T-helper 2 cell treated with Interferon-gamma antibody and Interleukin-4, amounts not matched to agents 100 ng/mL and 5 ng/mL, for 36 hours (primary cell): ENCODE data around the gene SLC13A3. TPM values are rescaled to one million over a fixed set of nuclear protein-coding genes. Genes with fewer than 3 reads are reported as not detected.

Experiments used
- intact Hi-C: fragments of 100-400 bp; cut with micrococcal nuclease; formaldehyde crosslinking; loops from one replicate; pipeline ENCODE4 v1.15.1; 2023
- total RNA-seq: library from RNA; stranded (reverse); gene quantifications from 2 replicates; pipeline ENCODE4 v1.2.3, GENCODE V29; 2022

The SLC13A3 gene
- total RNA-seq, 1 donor from 2014 or later = not detected

DNA sequence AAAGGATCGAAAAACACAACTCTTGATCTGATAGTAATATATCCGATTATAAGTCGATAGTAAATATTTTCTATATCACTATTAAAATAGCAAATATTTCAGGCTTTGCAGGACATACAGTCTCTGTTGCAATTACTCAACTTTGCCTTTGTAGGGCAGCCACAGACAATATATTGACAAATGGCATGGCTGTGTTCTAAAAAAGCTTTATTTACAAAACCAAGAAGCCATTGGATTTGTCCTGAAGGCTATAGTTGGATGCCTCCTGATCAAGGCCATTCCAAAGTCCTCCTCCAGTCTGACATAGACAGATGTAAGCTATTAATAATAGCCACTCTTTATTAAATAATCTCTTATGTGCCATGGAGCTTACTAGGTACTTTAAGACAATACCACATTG is 106.7 kb downstream of the SLC13A3 start:
- intact Hi-C loops = loop anchor here (1.0 to 2.0 kb wide), 2 partner anchors 137 to 144 kb away; partner anchors contain the start of gene TP53RK

DNA sequence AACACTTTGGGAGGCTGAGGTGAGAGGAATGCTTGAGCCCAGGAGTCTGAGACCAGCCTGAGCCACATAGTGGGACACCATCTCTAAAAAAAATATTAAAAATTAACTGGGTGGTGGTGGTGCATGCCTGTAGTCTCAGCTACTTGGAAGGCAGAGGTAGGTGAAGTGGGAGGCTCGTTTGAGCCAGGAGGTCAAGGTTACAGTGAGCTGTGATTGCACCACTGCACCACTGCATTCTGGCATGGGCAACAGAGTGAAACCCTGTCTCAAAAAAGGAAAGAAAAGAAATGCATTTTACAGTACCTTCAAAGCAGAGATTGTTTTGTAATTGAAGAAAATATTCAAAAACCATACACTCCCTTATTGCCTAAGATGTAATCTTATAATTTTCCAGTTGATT is 107.3 kb downstream of the SLC13A3 start:
- intact Hi-C loops = loop anchor here (1.0 to 2.0 kb wide), 2 partner anchors 137 to 145 kb away; partner anchors contain the start of gene TP53RK

DNA sequence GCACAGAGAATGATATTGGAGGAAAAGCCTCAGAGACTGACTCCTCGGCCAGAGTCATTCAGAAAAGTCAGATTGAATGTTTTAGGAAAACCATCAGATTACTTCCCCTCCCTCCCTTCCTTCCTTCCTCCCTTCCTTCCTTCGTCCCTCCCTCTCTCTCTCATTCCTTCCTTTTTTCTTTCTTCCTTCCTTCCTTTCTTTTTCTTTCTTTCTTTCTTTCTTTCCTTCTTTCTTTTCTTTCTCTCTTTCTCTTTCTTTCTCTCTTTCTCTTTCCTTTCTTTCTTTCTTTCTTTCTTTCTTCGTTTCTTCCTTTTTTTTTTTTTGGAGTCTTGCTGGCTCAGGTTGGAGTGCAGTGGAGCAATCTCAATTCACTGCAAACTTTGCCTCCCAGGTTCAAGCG is 108.2 kb downstream of the SLC13A3 start:
- intact Hi-C loops = no loop called here

DNA sequence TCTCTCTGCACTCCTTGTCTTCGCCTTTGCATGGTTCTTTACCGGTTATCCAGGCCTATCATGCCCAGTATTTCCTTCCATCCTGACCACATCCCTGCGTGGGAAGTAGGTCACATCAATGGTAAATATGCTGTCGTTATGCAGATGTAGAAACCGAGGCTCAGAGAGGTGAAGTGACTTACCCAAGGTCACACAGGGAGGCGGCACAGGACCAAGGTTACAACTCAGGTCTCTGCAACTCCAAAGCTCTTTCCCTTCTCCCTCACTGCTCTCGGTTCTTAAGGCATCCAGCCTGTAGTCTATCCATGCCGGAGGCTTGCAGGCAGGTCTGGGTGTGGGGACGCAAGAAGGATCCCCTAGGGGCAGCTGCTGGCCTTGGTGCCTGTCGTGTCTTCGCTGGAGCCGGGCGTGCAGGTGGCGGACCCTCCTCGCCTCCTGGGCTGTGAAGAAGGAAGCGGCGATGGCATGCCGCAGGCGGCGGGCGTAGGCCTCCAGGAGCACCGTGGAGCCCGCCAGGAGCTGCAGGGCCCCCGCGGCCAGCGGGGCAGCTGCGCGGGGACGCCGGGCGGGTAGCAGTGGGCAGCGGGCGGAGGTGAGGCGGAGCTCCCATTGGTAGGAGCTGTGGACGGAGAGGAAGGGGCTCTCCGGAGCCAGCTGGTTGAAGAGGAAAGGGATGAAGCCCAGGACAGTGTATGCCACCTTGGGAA is 109.9 kb downstream of the SLC13A3 start:
- intact Hi-C loops = no loop called here

DNA sequence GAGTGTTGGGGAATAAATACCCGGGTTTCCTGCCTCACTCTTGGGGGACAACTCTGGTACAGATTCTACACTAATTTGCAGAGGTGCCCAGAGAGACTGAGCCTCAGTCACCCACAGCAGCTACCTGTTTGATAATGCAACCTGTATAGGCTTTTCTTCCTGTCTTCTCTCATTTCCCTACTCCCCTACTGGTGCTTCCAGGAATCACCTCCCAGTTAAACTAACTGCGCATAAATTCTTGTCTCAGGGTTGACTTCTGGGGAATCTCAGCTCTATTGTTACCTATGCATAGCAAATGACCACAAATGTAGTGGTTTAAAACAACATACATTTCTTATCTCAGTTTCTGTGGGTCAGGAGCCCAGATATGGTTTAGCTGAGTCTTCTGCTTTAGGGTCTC is 112.1 kb downstream of the SLC13A3 start:
- intact Hi-C loops = no loop called here

DNA sequence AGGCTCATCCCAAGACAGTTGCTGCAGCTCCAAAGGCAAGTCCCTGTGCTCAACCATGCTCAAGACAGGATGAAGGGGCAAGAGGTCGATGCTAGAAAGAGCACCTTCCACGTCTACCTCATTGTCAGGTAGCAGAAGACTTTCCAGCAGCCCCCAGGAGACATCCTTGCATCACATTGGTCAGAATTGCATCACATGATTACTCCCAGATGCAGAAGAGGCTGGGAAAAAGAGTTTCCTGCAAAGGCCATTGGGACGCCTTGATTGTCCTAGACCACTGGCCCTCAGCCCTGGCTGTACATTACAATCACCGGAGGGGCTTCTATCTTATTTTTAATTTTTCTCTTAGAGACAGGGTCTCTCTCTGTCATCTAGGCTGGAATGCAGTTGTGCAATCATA is 120.6 kb downstream of the SLC13A3 start:
- intact Hi-C loops = no loop called here

DNA sequence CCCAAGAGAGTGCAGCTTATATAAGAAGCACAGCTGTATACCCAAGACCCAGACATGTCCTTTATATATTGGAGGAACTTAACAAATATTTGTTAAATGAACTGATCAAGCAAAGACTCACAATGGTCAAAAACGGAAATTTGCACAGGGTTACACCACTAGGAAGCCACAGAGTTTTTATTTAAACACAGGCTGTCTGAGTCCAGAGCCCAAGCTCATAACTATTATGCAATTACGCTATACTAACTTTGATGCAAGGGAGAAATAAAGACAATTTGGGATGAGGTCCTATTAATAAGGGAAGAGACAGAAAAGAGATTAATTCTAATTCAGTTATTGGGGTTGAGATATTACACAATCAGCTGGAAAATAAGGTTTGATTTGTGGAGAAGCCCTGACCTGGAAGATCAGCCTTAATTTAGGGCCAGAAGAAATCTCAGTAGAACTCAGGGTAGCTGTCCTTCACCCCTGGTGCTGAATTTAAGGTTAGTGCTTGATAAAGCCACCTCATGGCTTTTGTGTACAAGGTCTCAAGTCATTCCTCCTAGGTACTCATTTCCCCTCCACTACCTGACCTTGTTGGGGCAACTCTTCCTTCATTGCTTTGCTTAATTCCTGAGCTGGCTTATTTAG is 127.4 kb downstream of the SLC13A3 start:
- intact Hi-C loops = loop anchor here (5.0 kb wide), 1 partner anchor 228 kb away; no protein-coding TSS in a partner anchor

DNA sequence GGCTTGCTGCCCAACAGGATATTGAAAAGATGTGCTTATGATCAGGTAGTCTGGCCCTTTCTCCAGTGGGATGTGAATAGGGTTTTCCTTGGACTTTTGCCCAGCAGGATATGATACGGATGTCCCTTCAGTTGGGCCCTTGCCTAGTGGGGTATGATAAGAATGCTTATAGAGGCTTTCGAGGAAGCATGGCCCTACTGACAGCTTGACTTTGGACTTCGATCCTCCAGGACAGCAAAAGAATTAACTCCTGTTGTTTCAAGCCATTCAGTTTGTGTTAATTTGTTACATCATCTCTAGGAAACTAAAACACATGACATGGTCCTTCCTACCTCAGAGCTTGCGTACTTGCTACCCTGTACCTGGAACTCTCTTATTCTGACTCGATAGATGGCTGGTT is 128.2 kb downstream of the SLC13A3 start:
- intact Hi-C loops = loop anchor here (5.0 kb wide), 1 partner anchor 229 kb away; no protein-coding TSS in a partner anchor

DNA sequence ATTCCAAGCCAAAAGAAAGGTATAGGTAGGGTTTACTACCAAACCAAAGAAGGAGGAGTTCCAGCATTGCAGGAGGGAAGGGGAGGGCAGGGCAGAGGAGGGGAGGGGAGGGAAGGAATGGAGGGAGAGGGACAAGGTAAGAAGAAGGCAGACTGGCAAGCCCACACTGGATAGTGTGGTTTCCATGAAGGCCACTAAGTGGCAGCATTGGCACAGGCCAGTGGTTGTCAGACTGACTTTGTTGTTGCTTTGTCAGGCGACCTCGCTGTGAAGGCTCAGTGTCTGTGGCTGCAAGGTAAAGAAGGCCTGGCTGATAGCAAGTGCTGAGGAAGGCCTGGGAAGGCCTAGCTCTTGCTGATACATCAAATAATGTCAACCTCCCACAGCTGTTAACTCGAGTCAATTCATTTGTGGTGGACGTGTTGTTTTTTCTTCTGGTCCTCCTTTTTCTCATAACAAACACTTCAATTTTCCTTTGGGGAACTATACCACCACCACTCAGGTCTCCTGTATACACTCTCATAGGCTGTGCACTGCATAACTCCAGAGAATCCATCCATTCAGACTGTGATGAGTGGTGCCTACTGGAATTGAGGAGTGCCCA is 130.2 kb downstream of the SLC13A3 start:
- intact Hi-C loops = loop anchor here (1.0 to 5.0 kb wide), 3 partner anchors 71 to 231 kb away; no protein-coding TSS in a partner anchor

DNA sequence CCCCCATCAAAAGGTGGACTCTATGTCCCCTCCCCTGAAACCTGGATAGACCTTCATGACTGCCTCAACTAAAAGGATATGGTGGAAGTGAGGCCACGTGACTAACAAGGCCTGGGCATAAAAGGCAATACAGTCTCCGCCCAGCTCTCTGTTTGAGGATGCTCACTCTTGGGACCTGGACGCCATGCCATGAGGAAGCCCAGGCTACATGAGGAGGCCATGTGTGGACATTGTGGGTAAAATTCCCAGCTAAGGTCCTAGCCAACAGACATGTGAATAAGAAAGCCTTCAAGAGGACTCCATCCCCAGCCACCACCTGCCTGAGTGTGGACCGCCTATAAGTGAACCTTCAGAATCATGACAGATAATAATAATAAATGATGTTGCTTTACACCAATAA is 130.7 kb downstream of the SLC13A3 start:
- intact Hi-C loops = loop anchor here (5.0 kb wide), 1 partner anchor 232 kb away; no protein-coding TSS in a partner anchor

DNA sequence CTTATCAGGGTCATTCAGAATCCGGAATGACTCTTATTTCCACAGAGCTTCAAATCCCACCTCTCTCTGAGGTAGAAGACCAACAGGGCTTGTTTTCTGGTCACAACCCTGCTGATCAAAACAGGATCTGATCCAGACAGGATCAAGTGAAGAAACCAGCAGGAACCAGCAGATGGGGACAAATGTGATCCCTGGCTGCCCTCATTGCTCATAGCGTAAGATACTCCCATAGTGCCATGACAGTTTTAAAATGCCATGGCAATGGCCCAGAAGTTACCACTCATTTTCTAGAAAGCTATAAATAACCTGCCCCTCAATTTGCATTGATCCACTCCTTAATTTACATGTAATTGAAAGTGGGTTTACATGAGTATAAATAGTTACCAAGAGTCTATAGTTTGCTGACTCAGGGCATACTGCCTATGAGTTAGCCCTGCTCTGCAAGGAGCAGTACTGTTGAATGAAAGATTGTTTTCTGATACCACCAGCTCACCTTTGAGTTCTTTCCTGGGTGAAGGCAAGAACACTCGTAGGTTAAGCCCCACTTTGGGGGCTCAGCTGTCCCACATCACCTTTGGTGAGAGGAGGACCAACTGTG is 131.7 kb downstream of the SLC13A3 start:
- intact Hi-C loops = loop anchor here (5.0 kb wide), 1 partner anchor 233 kb away; no protein-coding TSS in a partner anchor

DNA sequence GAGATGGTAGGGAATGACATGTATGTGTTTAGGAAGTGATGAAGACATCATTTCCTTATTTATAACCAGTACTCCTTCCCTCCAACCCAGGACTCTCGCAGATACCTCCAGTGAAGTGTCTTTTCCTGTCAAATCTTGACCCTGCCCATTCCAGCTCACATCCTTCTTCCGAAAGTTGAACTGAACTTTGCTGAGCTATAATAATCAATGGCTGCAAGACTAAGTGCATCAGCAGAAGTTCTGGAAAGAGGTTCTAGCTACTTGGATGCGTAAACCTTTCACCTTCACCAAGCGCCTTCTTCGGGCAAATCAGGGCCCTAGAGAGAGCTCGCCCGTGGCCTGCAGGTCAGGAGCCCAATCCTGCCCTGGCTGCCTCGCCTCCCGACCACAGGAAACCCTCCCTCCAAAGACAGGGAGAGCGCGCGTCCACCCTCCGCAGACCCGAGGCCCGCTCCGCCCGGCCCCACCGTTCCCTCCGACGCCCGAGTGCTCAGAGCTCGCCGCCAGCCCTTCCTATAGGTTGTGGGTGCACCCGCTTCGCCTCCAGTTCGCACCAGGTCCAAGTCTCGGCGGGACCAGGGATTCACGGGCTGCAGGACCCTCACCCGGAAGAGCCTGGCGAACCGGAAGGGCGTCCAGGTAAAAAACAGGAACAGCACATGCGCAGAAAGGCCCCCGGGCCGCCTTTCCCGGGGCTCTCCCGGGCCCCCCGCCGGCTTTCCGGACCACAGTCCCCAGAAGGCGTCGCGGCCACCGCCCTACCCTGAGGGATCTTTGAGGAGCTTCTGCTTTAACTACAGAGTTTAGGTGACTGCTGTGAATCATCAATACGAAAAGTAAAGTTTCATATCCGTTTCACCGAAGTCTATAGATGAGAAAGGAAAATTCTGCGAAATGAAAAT is 138.1 kb downstream of the SLC13A3 start, which contains the start of gene ZNF334:
Gene ZNF334 (minus strand): TSS at position 617 of the 902 bp plus-strand sequence. CDS start 1,457 bp downstream, outside the sequence.
- intact Hi-C loops = no loop called here

DNA sequence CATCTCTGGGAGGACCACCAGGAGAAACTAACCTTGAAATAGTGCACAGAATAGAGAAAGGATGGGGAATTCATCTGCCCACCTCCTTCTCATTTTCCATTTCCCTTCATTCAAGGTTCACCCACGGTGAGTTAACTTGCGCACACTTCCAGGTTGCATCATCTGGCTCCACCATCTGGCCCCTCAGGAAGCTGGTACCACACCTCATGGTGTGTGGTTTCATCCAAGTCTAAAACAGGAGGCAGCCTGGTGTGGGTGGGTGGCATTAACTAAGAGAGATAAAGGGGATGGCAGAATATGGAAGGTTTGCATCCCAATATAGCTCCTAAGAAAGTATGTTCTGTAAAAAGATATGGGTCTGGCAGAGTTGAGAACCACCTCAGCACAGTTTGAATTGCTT is 141.7 kb downstream of the SLC13A3 start:
- intact Hi-C loops = no loop called here

Other genes with a start within 250 kb of the SLC13A3 start
- gene ELMO2, start 244.8 kb downstream of the SLC13A3 start, total RNA-seq = 62.4 and 65.1 TPM in 2 replicates
- 1.2 and 1.3 TPM in 2 replicates for gene ZNF334, start 137.9 kb downstream of the SLC13A3 start, total RNA-seq
- not detected in 2 replicates for gene OCSTAMP, start 100.8 kb downstream of the SLC13A3 start, total RNA-seq
- gene TP53RK, start 38.0 kb upstream of the SLC13A3 start, total RNA-seq = 15.3 and 17.2 TPM in 2 replicates
- gene SLC2A10, start 58.2 kb upstream of the SLC13A3 start, total RNA-seq = not detected in 2 replicates
- 0.11 TPM in 1 of 2 replicates, not detected in the other for gene EYA2, start 243.4 kb upstream of the SLC13A3 start, total RNA-seq